Motor neuron (in vitro differentiated cells): ENCODE data around the gene PLVAP. TPM values are rescaled to one million over a fixed set of nuclear protein-coding genes. Genes with fewer than 3 reads are reported as not detected.

ENCODE experiments used
- ATAC-seq, 8 experiments: fragments of 200-7000 bp; cut with Tn5 transposase; replicated peaks in 6 of 8; 2 replicates each; pipeline ENCODE4 v1.8.0; 2021; ENCODE audit warnings: mild to moderate bottlenecking in 8 of 8, moderate library complexity in 8 of 8
- H3K27ac ChIP-seq, 2 donors: fragments of 250-450 bp; sonication (Bioruptor Pico); 2 replicates each; pipeline ENCODE4 v1.9.0; 2021; ENCODE audit warnings: antibody characterized with exemption in 2 of 2, mild to moderate bottlenecking in 2 of 2, moderate library complexity in 1 of 2
- H3K4me1 ChIP-seq, 2 donors: fragments of 250-450 bp; sonication (Bioruptor Pico); replicated peaks in 1 of 2; 2 replicates each; pipeline ENCODE4 v1.6.1; 2021; ENCODE audit warnings: antibody characterized with exemption in 2 of 2, mild to moderate bottlenecking in 2 of 2, moderate library complexity in 1 of 2
- H3K4me3 ChIP-seq, 5 donors: fragments of 250-450 bp; sonication (Bioruptor Pico); 2 replicates each; pipeline ENCODE4 v1.9.0; 2021; ENCODE audit warnings: antibody characterized with exemption in 5 of 5, mild to moderate bottlenecking in 5 of 5, moderate library complexity in 4 of 5
- WGBS, 10 experiments: fragments of 450-650 bp; shearing (Covaris generic); methylation state at CpG; one replicate each; pipeline ENCODE4 v1.0.0; 2022; 5-methylcytosine and 5-hydroxymethylcytosine counted together
- in situ Hi-C, 9 experiments: fragments of 400-800 bp; cut with MboI; loops; one replicate each; pipeline ENCODE4 v1.15.0; 2021; ENCODE audit warnings: low sequenced_read_pairs in 9 of 9, low pct_unique_long_range_greater_than_20kb in 2 of 9; ENCODE audit not compliant: unreplicated experiment in 9 of 9
- total RNA-seq, 8 experiments: library from RNA; unstranded; fragments of 300-600 nt; gene quantifications; 2 replicates each; pipeline versions ENCODE4 v1.2.3 to v1.2.4, GENCODE V29; 2022

Gene PLVAP
- total RNA-seq, 8 experiments from 2014 or later, result 0.05 to 2.5 (median 0.27) TPM; not detected in 1

DNA sequence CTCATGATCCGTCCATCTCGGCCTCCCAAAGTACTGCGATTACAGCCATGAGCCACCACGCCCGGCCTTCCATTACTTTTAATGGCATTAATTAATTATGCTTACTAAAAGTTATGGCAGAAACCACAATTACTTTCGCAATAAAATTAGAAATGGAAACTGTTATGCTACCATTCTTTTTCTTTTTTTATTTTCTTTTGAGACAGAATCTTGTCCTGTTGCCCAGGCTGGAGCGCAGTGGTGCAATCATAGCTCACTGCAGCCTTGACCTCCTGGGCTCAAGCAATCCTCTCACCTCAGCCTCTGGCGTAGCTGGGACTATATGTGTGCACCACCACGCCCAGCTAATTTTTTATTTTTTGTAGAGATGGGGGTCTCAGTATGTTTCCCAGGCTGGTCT is 32.8 kb upstream of the PLVAP start:
- no peak overlapping the region for H3K4me3 ChIP-seq
- H3K4me1 ChIP-seq, result peaks cover 38 to 39% of the 10 kb centered on the region in 2 donors
- 12 to 100% (median 96%) methylated on average over 1 to 8 of the region's 9 CpGs for WGBS, 10 experiments
- in situ Hi-C loops, result loop anchor here in 1 of 9 experiments (10.0 kb wide), 1 partner anchor 55 kb away; the partner anchor contains the start of gene NXNL1
- no peak for ATAC-seq
- no peak overlapping the region for H3K27ac ChIP-seq

DNA sequence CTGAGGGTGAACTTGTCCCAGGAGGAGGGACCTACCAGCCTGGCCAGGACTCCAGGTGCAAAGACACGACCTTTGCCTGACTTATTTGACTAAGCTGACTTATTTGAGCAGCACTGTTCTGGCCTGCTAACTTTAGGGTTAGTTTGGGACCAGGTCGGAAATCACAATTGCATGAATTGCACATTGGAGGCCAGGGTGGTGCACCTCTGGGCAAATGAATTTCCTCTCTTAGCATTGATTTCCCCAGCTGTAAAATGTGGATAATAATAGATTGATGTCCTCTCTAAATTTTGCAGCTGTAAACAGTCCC is 29.7 kb upstream of the PLVAP start:
- H3K27ac ChIP-seq, result peak overlapping the region in 1 of 2 donors; percentile 70
- 17 to 50% methylated on average over 1 of the region's 2 CpGs; no CpG with 5 or more reads in 8 of the 10 experiments for WGBS, 10 experiments
- H3K4me1 ChIP-seq, result peaks cover 35 to 39% of the 10 kb centered on the region in 2 donors
- H3K4me3 ChIP-seq, result peak overlapping the region in 1 of 5 donors; percentile 17
- no peak for ATAC-seq
- in situ Hi-C loops, result loop anchor here in 1 of 9 experiments (10.0 kb wide), 1 partner anchor 58 kb away; the partner anchor contains the start of gene NXNL1

DNA sequence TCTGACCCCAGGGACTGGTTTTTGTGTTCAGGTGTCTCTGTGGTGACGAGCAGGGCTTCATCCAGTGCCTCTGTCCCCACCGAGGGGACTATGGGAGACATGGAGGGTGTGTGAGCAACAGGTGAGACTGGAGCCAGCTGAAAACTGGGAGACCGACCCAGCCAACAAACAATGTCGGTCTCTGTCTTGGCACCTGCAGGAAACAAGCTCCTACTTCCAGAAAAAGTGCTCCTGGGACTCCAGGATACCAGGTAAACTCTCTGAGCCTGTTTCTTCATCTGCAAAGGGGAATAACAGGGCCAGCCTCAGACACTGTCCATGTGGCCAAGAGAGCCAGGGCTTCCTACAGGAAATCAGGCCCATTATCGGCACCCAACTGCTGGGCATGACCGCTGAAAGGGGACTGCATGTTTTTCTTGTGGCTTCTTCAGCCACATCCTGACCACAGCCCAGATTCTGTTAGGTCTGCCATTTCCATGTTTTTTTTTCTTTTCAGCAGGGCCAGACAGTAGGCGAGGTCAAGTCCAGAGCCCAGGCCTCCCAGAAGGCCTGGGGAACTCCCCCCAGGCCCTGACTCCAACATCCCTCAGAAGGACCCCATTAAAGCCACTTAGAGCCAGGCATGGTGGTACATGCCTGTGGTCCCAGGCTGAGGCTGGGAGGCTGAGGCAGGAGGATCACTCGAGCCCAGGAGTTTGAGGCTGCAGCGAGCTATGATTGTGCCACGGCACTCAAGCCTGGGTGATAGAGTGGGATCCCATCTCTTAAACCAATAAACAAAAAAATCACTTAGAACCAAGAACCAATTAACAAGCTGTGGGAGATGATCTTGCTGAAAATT is 29.1 kb upstream of the PLVAP start:
- Histone ChIP-seq H3K4me3 (no peak overlapping the region), H3K4me1 (peaks cover 35 to 37% of the 10 kb centered on the region in 2 donors), H3K27ac (peak overlapping the region in 1 of 2 donors; percentile 14)
- ATAC-seq, result peak in 2 of 8 experiments; percentile 7 to 20
- WGBS, 10 experiments, result 83 to 100% (median 97%) methylated on average over 1 to 6 of the region's 10 CpGs; no CpG with 5 or more reads in 4 of the 10 experiments
- in situ Hi-C loops, result loop anchor here in 1 of 9 experiments (10.0 kb wide), 1 partner anchor 59 kb away; the partner anchor contains the start of gene NXNL1

DNA sequence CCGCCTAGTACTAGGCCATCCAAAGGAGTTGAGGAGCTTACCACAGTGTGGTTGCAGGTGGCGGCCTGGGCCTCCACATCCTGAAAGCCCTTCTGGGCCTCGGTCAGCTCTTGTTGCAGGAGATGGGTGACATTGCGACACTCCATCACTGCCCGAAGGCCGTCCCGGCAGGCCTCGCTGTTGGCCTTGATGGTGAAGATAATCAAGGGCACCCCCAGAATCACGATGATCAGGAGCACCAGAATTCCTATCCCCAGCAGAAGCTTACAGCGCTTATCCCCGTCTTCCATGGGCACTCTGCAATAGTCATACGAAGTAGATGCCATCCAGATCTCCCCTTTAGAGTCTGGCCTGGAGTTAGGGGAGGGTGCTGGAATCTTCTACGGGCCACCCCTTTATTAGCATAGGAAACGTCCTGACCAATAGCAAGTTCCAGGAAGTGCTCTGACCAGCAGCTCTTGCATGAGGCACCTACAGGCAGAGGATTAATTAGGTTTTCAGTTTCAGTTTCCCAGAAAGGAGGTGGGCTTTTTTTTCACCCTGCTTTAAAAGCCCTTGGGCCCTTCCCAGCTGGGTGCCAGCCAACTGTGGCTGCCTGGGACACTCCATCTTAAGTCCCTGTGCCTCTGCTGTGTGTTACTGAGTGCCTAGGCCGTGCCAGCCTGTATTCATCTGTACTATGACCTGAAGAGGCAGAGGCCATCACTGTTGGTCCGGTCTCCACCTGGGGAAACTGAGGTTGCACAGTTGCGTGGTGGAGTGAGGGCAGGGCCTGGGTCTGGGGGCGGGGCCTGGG is 28.3 kb upstream of the PLVAP start, which contains the start of gene BST2:
BST2 (minus strand) TSS at position 381 of the 796 bp plus-strand sequence; CDS start at position 326, 55 bp downstream.
- peak within 1 kb of the TSS in 1 of 2 donors; percentile 74 for H3K27ac ChIP-seq
- in situ Hi-C loops, result loop anchor here in 1 of 9 experiments (10.0 kb wide), 1 partner anchor 59 kb away; the partner anchor contains the start of gene NXNL1
- H3K4me3 ChIP-seq, result peak within 1 kb of the TSS in 2 of 5 donors; percentile 41 to 43
- peaks cover 35 to 37% of the 10 kb centered on the region in 2 donors for H3K4me1 ChIP-seq
- ATAC-seq, result peak; percentile 21 to 98 (median 39)
- WGBS, 10 experiments, result 49 to 100% (median 86%) methylated on average over 1 to 5 of the region's 18 CpGs; no CpG with 5 or more reads in 5 of the 10 experiments

DNA sequence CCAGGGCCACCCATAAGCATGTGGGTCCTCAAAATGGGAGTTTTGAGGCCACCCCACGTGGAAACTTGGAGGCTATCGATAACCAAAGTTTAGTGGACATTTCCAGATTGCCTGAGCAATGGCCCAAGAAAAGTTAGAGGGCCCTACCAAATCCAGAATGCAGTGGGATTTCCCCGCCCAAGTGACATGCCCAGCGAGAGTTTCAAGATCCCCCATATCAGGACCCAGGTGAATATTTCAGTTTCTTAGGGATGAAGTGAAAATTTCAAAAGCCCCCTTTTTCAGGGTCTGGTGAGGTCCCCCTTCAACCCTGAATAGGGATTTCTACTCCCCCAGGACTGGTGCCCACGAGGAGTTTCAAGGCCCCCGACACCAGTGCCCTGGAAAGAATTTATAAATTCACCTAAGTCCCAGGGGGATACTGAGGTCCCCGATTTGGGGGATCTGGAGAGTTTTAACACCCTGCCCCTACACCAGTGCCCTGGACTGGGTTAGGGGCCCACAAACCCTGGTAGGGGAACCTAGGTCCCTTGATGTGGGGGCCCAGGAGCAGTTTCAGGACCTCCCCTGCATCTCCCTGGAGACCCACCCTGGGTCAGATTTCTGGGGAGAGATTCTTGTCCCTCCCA is 27.6 kb upstream of the PLVAP start:
- WGBS, 10 experiments, result 29 to 100% (median 77%) methylated on average over 1 to 4 of the region's 7 CpGs; no CpG with 5 or more reads in 2 of the 10 experiments
- ATAC-seq, result no peak
- in situ Hi-C loops, result loop anchor here in 1 of 9 experiments (10.0 kb wide), 1 partner anchor 60 kb away; the partner anchor contains the start of gene NXNL1
- Histone ChIP-seq H3K4me1 (peaks cover 35 to 37% of the 10 kb centered on the region in 2 donors), H3K4me3 (peak overlapping the region in 2 of 5 donors; percentile 41 to 43), H3K27ac (peak overlapping the region in 1 of 2 donors; percentile 74)

DNA sequence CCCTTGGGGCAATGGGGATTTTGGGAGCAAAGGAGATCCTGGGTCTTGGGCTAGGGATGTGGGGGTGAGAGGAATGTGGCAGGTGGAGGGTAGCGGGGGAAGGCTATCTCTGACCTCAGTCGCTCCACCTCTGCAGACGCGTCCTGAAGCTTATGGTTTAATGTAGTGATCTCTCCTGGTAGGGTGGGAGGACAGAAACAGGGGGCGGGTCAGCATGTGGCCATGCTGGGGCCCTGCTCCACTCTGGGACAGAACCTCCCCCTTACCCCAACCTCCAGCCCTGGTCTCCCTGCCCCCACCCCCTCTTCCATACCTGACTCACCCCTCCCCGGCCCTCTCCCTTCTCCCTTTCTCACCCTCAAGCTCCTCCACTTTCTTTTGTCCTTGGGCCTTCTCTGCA is 26.9 kb upstream of the PLVAP start:
- WGBS, 10 experiments, result no CpG with 5 or more reads among the region's 6 CpGs
- H3K4me3 ChIP-seq, result peak overlapping the region; percentile 11 to 43 (median 22)
- peak in 5 of 8 experiments; percentile 3 to 25 (median 12) for ATAC-seq
- in situ Hi-C loops, result loop anchor here in 1 of 9 experiments (10.0 kb wide), 1 partner anchor 61 kb away; the partner anchor contains the start of gene NXNL1
- peaks cover 35 to 37% of the 10 kb centered on the region in 2 donors for H3K4me1 ChIP-seq
- H3K27ac ChIP-seq, result peak overlapping the region; percentile 39 to 74

DNA sequence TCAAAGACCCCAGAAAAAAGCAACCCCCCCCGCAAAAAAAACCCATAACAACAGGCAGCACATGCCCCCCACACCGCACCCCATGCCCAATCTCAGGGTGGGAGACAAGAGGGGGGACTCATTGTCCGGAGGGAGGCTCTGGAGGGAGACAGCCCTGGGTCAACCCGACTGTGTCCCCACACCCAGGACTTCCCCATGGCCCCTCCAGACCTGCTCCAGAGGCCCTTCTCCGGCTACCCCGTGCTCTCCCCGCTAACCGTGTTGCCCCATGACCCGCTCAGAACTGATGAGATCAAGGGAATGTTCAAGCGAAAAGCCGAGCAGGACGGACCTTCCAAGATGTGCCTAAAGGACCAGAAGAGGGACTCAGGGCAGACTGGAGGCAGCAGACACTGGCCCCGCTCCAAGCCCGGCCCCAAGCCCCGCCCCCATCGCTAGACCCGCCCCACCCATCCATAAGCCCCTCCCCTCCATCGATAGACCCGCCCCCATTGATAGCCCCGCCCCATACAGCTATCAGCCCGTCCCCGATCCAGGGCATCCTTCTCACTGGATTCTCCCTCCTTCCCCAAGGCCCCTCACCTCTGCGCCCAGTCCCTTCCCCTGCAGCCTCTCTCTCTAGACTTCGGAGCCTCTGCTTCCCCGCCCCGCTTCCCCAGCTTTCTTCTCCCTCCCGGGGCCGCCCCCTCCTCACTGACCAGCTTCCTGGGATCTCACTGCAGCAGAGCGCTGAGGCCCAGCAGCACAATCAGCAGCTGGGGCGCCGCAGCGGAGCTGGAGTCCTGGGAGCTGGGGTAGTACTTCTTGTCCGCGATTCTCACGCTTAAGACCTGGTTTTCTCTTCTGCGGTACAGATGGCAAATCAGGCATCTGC is 26.1 kb upstream of the PLVAP start:
- Histone ChIP-seq H3K27ac (peak overlapping the region; percentile 39 to 74), H3K4me1 (peaks cover 35 to 37% of the 10 kb centered on the region in 2 donors), H3K4me3 (peak overlapping the region; percentile 11 to 43 (median 22))
- peak in 6 of 8 experiments; percentile 64 to 88 (median 86) for ATAC-seq
- WGBS, 10 experiments, result 4% methylated on average over 4 of the region's 36 CpGs; no CpG with 5 or more reads in 9 of the 10 experiments
- in situ Hi-C loops, result loop anchor here in 1 of 9 experiments (10.0 kb wide), 1 partner anchor 62 kb away; the partner anchor contains the start of gene NXNL1

DNA sequence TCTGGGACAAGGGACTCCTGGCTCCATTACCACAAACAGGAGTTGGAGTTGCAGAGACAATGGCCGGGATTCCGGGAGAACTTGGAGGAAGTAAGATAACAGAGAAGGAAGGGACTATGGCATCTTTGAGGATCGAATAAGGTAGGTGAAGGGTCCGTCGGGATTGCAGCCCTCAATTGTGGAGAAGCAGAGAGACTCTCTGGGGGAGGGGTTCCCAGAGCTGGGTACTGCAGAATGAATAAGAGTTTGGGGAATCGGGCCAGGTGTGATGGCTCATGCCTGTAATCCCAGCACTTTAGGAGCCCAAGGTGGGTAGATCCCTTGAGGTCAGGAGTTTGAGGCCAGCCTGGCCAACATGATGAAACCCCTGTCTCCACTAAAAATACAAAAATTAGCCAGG is 24.5 kb upstream of the PLVAP start:
- ATAC-seq, result no peak
- Histone ChIP-seq H3K27ac (no peak overlapping the region), H3K4me1 (peaks cover 25 to 31% of the 10 kb centered on the region in 2 donors), H3K4me3 (no peak overlapping the region)
- WGBS, 10 experiments, result 80 to 100% (median 94%) methylated on average over 1 to 6 of the region's 6 CpGs; no CpG with 5 or more reads in 5 of the 10 experiments
- in situ Hi-C loops, result loop anchor here in 1 of 9 experiments (10.0 kb wide), 1 partner anchor 63 kb away; the partner anchor contains the start of gene NXNL1

DNA sequence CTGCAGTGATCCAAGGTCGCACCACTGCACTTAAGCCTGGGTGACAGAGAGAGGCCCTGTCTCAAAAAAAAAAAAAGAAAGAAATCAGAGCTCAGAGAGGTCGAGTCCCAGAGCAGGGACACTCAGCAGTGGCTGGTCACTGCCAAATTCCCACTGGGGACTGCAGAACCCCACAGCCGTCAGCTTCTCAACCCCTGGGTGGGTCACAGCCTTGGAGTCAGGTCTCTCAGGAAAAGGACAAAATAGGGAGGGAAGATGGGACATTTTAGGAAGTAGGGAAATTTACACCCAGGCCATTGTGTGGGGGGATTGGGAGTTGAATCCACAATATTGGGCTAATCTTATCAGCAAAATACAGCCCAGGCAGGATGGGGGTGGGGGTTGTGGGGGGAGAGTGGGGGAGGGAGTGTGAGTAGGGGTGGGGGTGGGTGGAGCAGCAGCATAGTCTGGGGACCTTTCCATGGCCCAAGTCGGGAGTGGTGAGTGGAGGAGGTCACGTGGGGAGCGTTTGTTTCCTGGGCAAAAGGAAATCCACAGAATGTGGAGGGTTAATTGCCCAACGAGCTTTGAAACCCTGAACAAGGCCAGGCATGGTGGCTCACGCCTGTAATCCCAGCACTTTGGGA is 21.9 kb upstream of the PLVAP start:
- Histone ChIP-seq H3K4me3 (no peak overlapping the region), H3K4me1 (peaks cover 6% of the 10 kb centered on the region in 2 donors), H3K27ac (no peak overlapping the region)
- in situ Hi-C loops, result no loop called here
- WGBS, 10 experiments, result 60 to 100% (median 71%) methylated on average over 1 to 2 of the region's 8 CpGs; no CpG with 5 or more reads in 3 of the 10 experiments
- no peak for ATAC-seq

DNA sequence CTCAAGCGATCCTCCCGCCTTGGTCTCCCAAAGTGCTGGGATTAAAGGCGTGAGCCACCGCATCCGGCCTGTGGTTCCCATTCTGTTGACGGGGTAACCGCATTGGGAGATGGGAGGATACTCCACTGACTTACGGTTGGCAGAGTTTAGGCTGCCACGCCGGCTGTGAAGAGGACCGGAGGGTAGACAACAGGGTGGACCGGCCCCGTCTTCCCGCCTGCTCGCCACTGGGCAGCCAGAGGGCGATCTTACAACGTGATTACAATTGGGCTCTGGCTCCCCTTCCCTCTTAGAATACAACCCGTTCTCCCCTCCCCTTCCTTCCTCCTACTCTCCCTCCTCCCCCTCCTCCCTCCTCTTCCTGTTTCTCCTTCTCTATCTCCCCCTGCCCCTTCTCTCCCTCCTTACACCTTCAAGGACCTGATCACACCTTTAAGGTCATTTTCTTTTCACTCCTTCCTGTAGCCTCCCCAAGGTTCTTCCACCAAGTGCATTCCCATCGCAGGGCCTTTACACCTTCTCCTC is 17.8 kb upstream of the PLVAP start:
- Histone ChIP-seq H3K4me3 (no peak overlapping the region), H3K27ac (no peak overlapping the region), H3K4me1 (peaks cover 4 to 5% of the 10 kb centered on the region in 2 donors)
- ATAC-seq, result peak in 2 of 8 experiments; percentile 18 to 47
- in situ Hi-C loops, result no loop called here
- 0 to 92% (median 49%) methylated on average over 2 to 9 of the region's 19 CpGs; no CpG with 5 or more reads in 4 of the 10 experiments for WGBS, 10 experiments

DNA sequence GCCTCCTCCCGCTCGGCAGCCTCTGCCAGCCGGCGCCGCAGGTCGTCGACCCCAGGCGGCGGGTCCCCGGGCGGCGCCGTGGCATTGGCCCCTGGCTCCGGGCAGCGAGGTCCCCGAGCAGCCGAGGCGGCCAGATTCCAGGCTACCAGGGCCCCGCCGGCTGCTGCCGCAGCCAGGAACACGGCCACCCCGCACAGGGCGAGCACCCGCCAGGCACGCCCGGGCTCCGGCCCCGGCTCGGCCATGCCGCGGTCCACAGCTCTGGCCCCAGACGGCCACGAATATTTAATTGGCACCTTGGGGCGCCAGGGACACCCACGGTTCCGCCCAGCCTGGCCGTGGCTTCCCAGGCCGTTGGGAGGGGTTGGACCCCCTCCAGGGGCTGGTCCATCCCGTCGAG is 16.8 kb upstream of the PLVAP start, which contains the start of gene CCDC194:
CCDC194 (minus strand) TSS at position 283 of the 400 bp plus-strand sequence; CDS start at position 245, 38 bp downstream.
- Histone ChIP-seq H3K4me1 (peaks cover 4 to 5% of the 10 kb centered on the region in 2 donors), H3K4me3 (no peak within 1 kb of the TSS), H3K27ac (no peak within 1 kb of the TSS)
- WGBS, 10 experiments, result 0 to 93% (median 20%) methylated on average over 2 to 12 of the region's 41 CpGs; no CpG with 5 or more reads in 6 of the 10 experiments
- no peak for ATAC-seq
- in situ Hi-C loops, result no loop called here
